Activated CD8-positive, alpha-beta T cell treated with anti-CD3 and anti-CD28 coated beads for 36 hours (primary cell): ENCODE results near the gene TRUB1. TPM values are rescaled to one million over a fixed set of nuclear protein-coding genes. Genes with fewer than 3 reads are reported as not detected.
"Not testable (repeated sequence)": the region's sequence is repeated elsewhere in the genome, so short reads cannot be mapped to it uniquely, and the experiment has no call there.

Source experiments
- ATAC-seq: fragments of 200-7000 bp; cut with Tn5 transposase; one replicate; pipeline ENCODE4 v1.10.0; 2021; ENCODE audit warnings: mild to moderate bottlenecking, moderate library complexity
- CTCF ChIA-PET: fragments of 350-600 bp; sonication (Branson Sonifier 250); formaldehyde crosslinking; loops from one replicate; lab custom pipeline; 2021; ENCODE audit warnings: antibody characterized with exemption; lab: Charles Lee
- POLR2A ChIA-PET: fragments of 350-600 bp; sonication (Branson Sonifier 250); formaldehyde crosslinking; loops from one replicate; lab custom pipeline; 2021; ENCODE audit warnings: antibody characterized with exemption; lab: Charles Lee
- DNase-seq: peaks from one replicate; pipeline ENCODE4 v3.0.0-alpha.2; 2020
- H3K27ac Mint-ChIP-seq: one replicate; pipeline ENCODE4 v1.8.0; 2021; ENCODE audit warnings: mild to moderate bottlenecking, mixed read lengths
- H3K27me3 Mint-ChIP-seq: one replicate; pipeline ENCODE4 v1.8.0; 2021; ENCODE audit warnings: mixed read lengths
- H3K36me3 Mint-ChIP-seq: one replicate; pipeline ENCODE4 v1.8.0; 2021; ENCODE audit warnings: low read depth, mixed read lengths
- H3K4me1 Mint-ChIP-seq: one replicate; pipeline ENCODE4 v1.8.0; 2021; ENCODE audit warnings: low read depth, mixed read lengths
- H3K4me3 Mint-ChIP-seq: one replicate; pipeline ENCODE4 v1.8.0; 2021; ENCODE audit warnings: mild to moderate bottlenecking, moderate library complexity, mixed read lengths
- H3K9me3 Mint-ChIP-seq: one replicate; pipeline ENCODE4 v1.8.0; 2021; ENCODE audit warnings: mixed read lengths
- CTCF ChIP-seq: fragments of 200-600 bp; IDR thresholded peaks from one replicate; pipeline ENCODE4 v1.8.0; 2022; ENCODE audit warnings: antibody characterized with exemption, mild to moderate bottlenecking
- intact Hi-C: fragments of 100-400 bp; cut with micrococcal nuclease; formaldehyde crosslinking; loops from one replicate; pipeline ENCODE4 v1.10.0; 2022
- total RNA-seq, 2 experiments: library from RNA; stranded (reverse); gene quantifications; one replicate each; pipeline ENCODE4 v1.2.3, GENCODE V29; 2021

TRUB1 gene
- 10 to 100 TPM; 14.9 to 16.8 TPM for total RNA-seq

GRCh38 chr10:114937962-114938855 lies at the start of gene TRUB1:
Gene TRUB1 (plus strand): TSS chr10:114938195. CDS start chr10:114938254, 59 bp downstream.
- CTCF ChIA-PET = interaction anchor here (0.9 to 2.4 kb wide), 3 partner anchors 59 to 117 kb away, joined by 3 to 10 read pairs (median 7); partner anchors contain the start of gene FHIP2A
- Mint-ChIP-seq H3K27me3 (no peaks in the 10 kb centered on the region), H3K27ac (peak within 1 kb of the TSS; percentile 95), H3K9me3 (no peaks in the 10 kb centered on the region), H3K4me1 (peaks cover 34% of the 10 kb centered on the region), H3K4me3 (peak within 1 kb of the TSS; percentile 91), H3K36me3 (peaks cover 14% of the 10 kb centered on the region)
- DNase-seq (peak; percentile 97), ATAC-seq (peak; percentile 100)
- TF ChIP-seq CTCF = no peak
- POLR2A ChIA-PET = interaction anchor here (0.6 to 1.3 kb wide), 10 partner anchors 9 to 400 kb away, joined by 3 to 5 read pairs (median 3); partner anchors contain the start of gene FHIP2A
- intact Hi-C loops = no loop called here

DNA sequence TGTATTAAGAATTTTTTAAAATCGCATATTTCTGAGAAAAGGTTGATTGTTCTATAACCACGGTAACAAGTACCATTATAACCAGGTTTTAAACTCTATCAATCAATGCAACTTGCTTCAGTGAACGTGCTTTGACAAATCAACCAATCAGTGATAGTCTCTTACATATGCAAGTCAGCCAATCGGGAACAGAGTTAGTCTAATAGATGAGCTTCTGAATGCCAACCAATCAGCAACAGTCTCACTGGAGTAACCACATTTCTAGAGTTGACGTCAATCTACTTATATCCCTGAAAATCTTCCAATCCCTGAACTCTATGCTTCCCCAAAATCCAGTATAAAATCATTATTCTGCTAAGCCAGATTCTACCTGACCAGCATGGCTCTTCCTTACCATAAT lies 44.7 kb upstream of the TRUB1 start:
- ATAC-seq = no peak
- H3K4me3 Mint-ChIP-seq = no peak overlapping the region
- intact Hi-C loops = no loop called here
- H3K27me3 Mint-ChIP-seq = peaks cover 5% of the 10 kb centered on the region
- POLR2A ChIA-PET = no interaction called here
- CTCF ChIA-PET = no interaction called here
- H3K9me3 Mint-ChIP-seq = no peaks in the 10 kb centered on the region
- no peaks in the 10 kb centered on the region for H3K4me1 Mint-ChIP-seq
- H3K36me3 Mint-ChIP-seq = no peaks in the 10 kb centered on the region
- no peak for DNase-seq
- no peak overlapping the region for H3K27ac Mint-ChIP-seq
- TF ChIP-seq CTCF = no peak

DNA sequence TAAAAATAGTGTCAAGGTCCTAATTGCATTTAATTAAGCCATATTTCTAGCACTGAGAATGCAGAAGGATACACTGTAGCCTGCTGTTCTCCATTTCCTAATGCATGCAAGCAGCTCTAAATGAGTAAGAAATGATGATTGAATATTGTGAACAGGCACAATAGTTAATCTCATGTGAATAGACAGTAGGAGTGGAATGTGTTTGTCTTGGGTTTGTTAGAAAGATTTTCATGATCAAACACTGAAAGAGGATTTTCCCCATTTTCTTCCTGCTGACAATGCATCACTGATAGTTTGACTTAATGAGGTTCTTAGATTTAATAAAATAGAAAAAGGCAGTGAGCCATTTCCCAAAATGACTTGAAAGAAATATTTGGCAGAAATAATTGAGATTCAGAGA lies 43.1 kb upstream of the TRUB1 start:
- Mint-ChIP-seq H3K36me3 (no peaks in the 10 kb centered on the region), H3K9me3 (no peaks in the 10 kb centered on the region), H3K4me3 (no peak overlapping the region), H3K27me3 (peaks cover 1% of the 10 kb centered on the region), H3K4me1 (no peaks in the 10 kb centered on the region), H3K27ac (no peak overlapping the region)
- ATAC-seq (no peak), DNase-seq (no peak)
- ChIA-PET POLR2A (no interaction called here), CTCF (no interaction called here)
- TF ChIP-seq CTCF = no peak
- intact Hi-C loops = no loop called here

DNA sequence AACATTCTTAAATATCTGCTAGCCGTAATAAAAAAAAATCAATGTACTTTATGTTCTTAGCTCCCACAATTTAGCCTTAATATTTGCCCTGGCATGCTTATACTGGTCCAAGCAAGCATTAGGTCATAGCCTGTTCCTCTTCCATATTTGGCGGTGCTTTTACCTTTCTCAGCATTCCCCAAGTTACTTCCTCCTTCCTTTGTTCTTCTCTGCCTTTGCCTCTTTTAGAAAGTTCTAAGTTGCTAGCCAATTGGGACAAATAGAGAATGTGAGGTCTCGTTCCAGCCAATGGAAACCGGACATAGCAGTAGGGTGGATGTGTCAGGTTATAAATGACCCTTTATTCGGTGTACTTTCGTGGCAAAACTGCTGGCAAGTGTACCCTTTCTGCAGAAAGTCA lies 41.0 kb upstream of the TRUB1 start:
- H3K27ac Mint-ChIP-seq, H3K4me3 Mint-ChIP-seq, DNase-seq, H3K36me3 Mint-ChIP-seq, ATAC-seq, H3K4me1 Mint-ChIP-seq, CTCF ChIA-PET, H3K9me3 Mint-ChIP-seq, POLR2A ChIA-PET, intact Hi-C loops, H3K27me3 Mint-ChIP-seq: not testable (repeated sequence)

DNA sequence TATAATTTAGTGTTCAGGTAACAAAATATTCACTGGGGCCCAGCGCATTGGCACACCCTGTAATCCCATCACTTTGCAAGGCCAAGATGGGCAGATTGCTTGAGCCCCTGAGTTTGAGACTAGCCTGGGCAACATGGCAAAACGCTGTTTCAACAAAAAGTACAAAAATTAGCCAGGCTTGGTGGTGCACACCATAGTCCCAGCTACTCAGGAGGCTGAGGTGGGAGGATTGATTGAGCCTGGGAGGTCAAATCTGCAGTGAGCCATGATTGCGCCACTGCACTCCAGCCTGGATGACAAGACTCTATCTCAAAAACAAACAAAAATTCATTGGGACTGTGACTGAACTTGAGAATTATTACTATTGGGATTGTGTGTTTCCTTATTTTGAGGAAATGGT lies 40.4 kb upstream of the TRUB1 start:
- Mint-ChIP-seq H3K9me3 (no peaks in the 10 kb centered on the region), H3K4me1 (no peaks in the 10 kb centered on the region), H3K27me3 (peaks cover 3% of the 10 kb centered on the region), H3K27ac (no peak overlapping the region), H3K36me3 (no peaks in the 10 kb centered on the region), H3K4me3 (no peak overlapping the region)
- ChIA-PET POLR2A (no interaction called here), CTCF (no interaction called here)
- intact Hi-C loops = no loop called here
- DNase-seq (no peak), ATAC-seq (no peak)
- TF ChIP-seq CTCF = no peak
